Iris pigment epithelial cell (primary cell): ENCODE measurements around the gene HNRNPH3.
"Not testable (repeated sequence)": the region's sequence is repeated elsewhere in the genome, so short reads cannot be mapped to it uniquely, and the experiment has no call there.

Experiments used
- DNase-seq: peaks from one replicate; pipeline ENCODE4 v3.0.0-alpha.2; 2011; ENCODE audit warnings: low read depth

The HNRNPH3 gene

GRCh38 chr10:68331455-68332258, at the start of gene HNRNPH3:
Gene HNRNPH3 (plus strand): TSS chr10:68332064. CDS start chr10:68337222, 5,158 bp downstream.
- peak; percentile 95 for DNase-seq

GRCh38 chr10:68284062-68285001, 47.5 kb upstream of the HNRNPH3 start:
- no peak for DNase-seq

GRCh38 chr10:68288717-68289116, 43.1 kb upstream of the HNRNPH3 start:
- DNase-seq = no peak

GRCh38 chr10:68290736-68291135, 41.1 kb upstream of the HNRNPH3 start:
- no peak for DNase-seq

- no peak for DNase-seq
Observed at GRCh38 chr10:68296843-68297663, 34.8 kb upstream of the HNRNPH3 start.

GRCh38 chr10:68301301-68301700, 30.6 kb upstream of the HNRNPH3 start:
- DNase-seq = no peak

GRCh38 chr10:68301790-68302502, 29.9 kb upstream of the HNRNPH3 start:
- peak; percentile 69 for DNase-seq

GRCh38 chr10:68302503-68302823, 29.4 kb upstream of the HNRNPH3 start:
- no peak for DNase-seq

- no peak for DNase-seq
Observed at GRCh38 chr10:68302871-68303270, 29.0 kb upstream of the HNRNPH3 start.

GRCh38 chr10:68303849-68304412, 27.9 kb upstream of the HNRNPH3 start:
- no peak for DNase-seq

GRCh38 chr10:68305854-68306253, 26.0 kb upstream of the HNRNPH3 start:
- DNase-seq = no peak

GRCh38 chr10:68310531-68310930, 21.3 kb upstream of the HNRNPH3 start:
- DNase-seq = no peak

GRCh38 chr10:68314930-68315329, 16.9 kb upstream of the HNRNPH3 start:
- DNase-seq = not testable (repeated sequence)

- DNase-seq = no peak
Observed at GRCh38 chr10:68315582-68315981, 16.3 kb upstream of the HNRNPH3 start.

- no peak for DNase-seq
Observed at GRCh38 chr10:68318331-68319059, 13.4 kb upstream of the HNRNPH3 start.

- not testable (repeated sequence) for DNase-seq
Observed at GRCh38 chr10:68324396-68324795, 7.5 kb upstream of the HNRNPH3 start.

GRCh38 chr10:68327889-68328786, 3.7 kb upstream of the HNRNPH3 start:
- DNase-seq = peak; percentile 81

- DNase-seq = no peak
Observed at GRCh38 chr10:68329506-68329861, 2.4 kb upstream of the HNRNPH3 start.

- no peak for DNase-seq
Observed at GRCh38 chr10:68330852-68331454, 911 bp upstream of the HNRNPH3 start.
